Measurements from ENCODE around the gene CCDC80.

Gene CCDC80

GRCh38 chr3:112654979-112655378 is 14.0 kb upstream of the CCDC80 start:
- no peak for DNase-seq

GRCh38 chr3:112654492-112654891 is 13.5 kb upstream of the CCDC80 start:
- no peak for DNase-seq

- DNase-seq, result no peak
Measured at GRCh38 chr3:112653881-112654300, 12.9 kb upstream of the CCDC80 start.

- DNase-seq, result no peak
Measured at GRCh38 chr3:112653209-112653871, 12.4 kb upstream of the CCDC80 start.

GRCh38 chr3:112651516-112651915 is 10.6 kb upstream of the CCDC80 start:
- no peak for DNase-seq

- no peak for DNase-seq
Measured at GRCh38 chr3:112651071-112651470, 10.1 kb upstream of the CCDC80 start.

GRCh38 chr3:112650482-112650881 is 9.5 kb upstream of the CCDC80 start:
- DNase-seq, result no peak

GRCh38 chr3:112649478-112649735 is 8.5 kb upstream of the CCDC80 start:
- no peak for DNase-seq

GRCh38 chr3:112647122-112647521 is 6.2 kb upstream of the CCDC80 start:
- no peak for DNase-seq

GRCh38 chr3:112646623-112647022 is 5.7 kb upstream of the CCDC80 start:
- no peak for DNase-seq

GRCh38 chr3:112644453-112644852 is 3.5 kb upstream of the CCDC80 start:
- DNase-seq, result no peak

GRCh38 chr3:112643621-112644240 is 2.8 kb upstream of the CCDC80 start:
- DNase-seq, result no peak

GRCh38 chr3:112642912-112643506 is 2.1 kb upstream of the CCDC80 start:
- peak; percentile 95 for DNase-seq

- DNase-seq, result no peak
Measured at GRCh38 chr3:112640276-112640929, 540 bp downstream of the CCDC80 start.

GRCh38 chr3:112639455-112640225 is 1.3 kb downstream of the CCDC80 start:
- DNase-seq, result no peak

GRCh38 chr3:112638327-112639020 is 2.5 kb downstream of the CCDC80 start:
- DNase-seq, result no peak

GRCh38 chr3:112637700-112638099 is 3.2 kb downstream of the CCDC80 start:
- DNase-seq, result no peak

- no peak for DNase-seq
Measured at GRCh38 chr3:112635674-112636073, 5.3 kb downstream of the CCDC80 start.

- DNase-seq, result no peak
Measured at GRCh38 chr3:112634786-112635541, 6.0 kb downstream of the CCDC80 start.

- DNase-seq, result no peak
Measured at GRCh38 chr3:112633757-112634156, 7.2 kb downstream of the CCDC80 start.

- DNase-seq, result no peak
Measured at GRCh38 chr3:112633191-112633590, 7.8 kb downstream of the CCDC80 start.

- DNase-seq, result no peak
Measured at GRCh38 chr3:112632596-112632995, 8.3 kb downstream of the CCDC80 start.

Data from hematopoietic multipotent progenitor cell treated with erythropoietin and hydrocortisone succinate and interleukin-3 and kit ligand, for 6 days (in vitro differentiated cells).